Liver (tissue), 9 donors: ENCODE results near the gene LHFPL2. TPM values are rescaled to one million over a fixed set of nuclear protein-coding genes. Genes with fewer than 3 reads are reported as not detected.

Source experiments
- DNase-seq: peaks from one replicate; pipeline ENCODE4 v3.0.0-alpha.2; 2017; ENCODE audit warnings: low spot score
- H3K27ac ChIP-seq, 2 donors: one replicate each; pipeline ENCODE4 v1.7.0; 2013; ENCODE audit warnings: inconsistent platforms in 2 of 2, low read length in 2 of 2, control low read depth in 1 of 2, low read depth in 1 of 2, mild to moderate bottlenecking in 1 of 2
- H3K27me3 ChIP-seq, 4 donors: one replicate each; pipeline versions ENCODE4 v1.6.1 to v1.7.0; 2013; ENCODE audit warnings: low read length in 3 of 4, inconsistent platforms in 1 of 4, mild to moderate bottlenecking in 1 of 4, moderate library complexity in 1 of 4; ENCODE audit not compliant: control insufficient read depth in 4 of 4, insufficient read depth in 4 of 4
- H3K36me3 ChIP-seq, 4 donors: one replicate each; pipeline versions ENCODE4 v1.6.1 to v1.7.0; 2013; ENCODE audit warnings: low read length in 3 of 4, mild to moderate bottlenecking in 3 of 4, low read depth in 1 of 4, moderate library complexity in 1 of 4; ENCODE audit not compliant: control insufficient read depth in 4 of 4, insufficient read depth in 3 of 4
- H3K4me1 ChIP-seq, 4 donors: one replicate each; pipeline versions ENCODE4 v1.6.1 to v1.7.0; 2013; ENCODE audit warnings: low read length in 3 of 4, mild to moderate bottlenecking in 3 of 4, moderate library complexity in 1 of 4; ENCODE audit not compliant: control insufficient read depth in 4 of 4, insufficient read depth in 4 of 4
- H3K4me3 ChIP-seq, 3 donors: one replicate each; pipeline versions ENCODE4 v1.6.1 to v1.7.0; 2013; ENCODE audit warnings: low read length in 3 of 3, control low read depth in 1 of 3, low read depth in 1 of 3, mild to moderate bottlenecking in 1 of 3
- H3K9ac ChIP-seq, 2 donors: one replicate each; pipeline ENCODE4 v1.7.0; 2013; ENCODE audit warnings: low read length in 2 of 2, mild to moderate bottlenecking in 2 of 2, moderate library complexity in 2 of 2, control low read depth in 1 of 2, low read depth in 1 of 2
- H3K9me3 ChIP-seq, 4 donors: one replicate each; pipeline versions ENCODE4 v1.6.1 to v1.7.0; 2013; ENCODE audit warnings: low read length in 3 of 4; ENCODE audit not compliant: control insufficient read depth in 4 of 4
- FOXA1 ChIP-seq: IDR thresholded peaks from 2 replicates; pipeline ENCODE4 v1.6.1; 2016; ENCODE audit warnings: antibody characterized with exemption
- FOXA2 ChIP-seq: IDR thresholded peaks from 2 replicates; pipeline ENCODE4 v1.6.1; 2016; ENCODE audit warnings: antibody characterized with exemption
- HNF4A ChIP-seq, 2 donors: conservative IDR thresholded peaks; 2 replicates each; pipeline ENCODE4 v1.6.1; 2016; ENCODE audit warnings: antibody characterized with exemption in 2 of 2, mild to moderate bottlenecking in 2 of 2
- HNF4G ChIP-seq: IDR thresholded peaks from 2 replicates; pipeline ENCODE4 v1.6.1; 2016; ENCODE audit warnings: antibody characterized with exemption
- JUND ChIP-seq, 2 donors: IDR thresholded peaks; 2 replicates each; pipeline ENCODE4 v1.6.1; 2016; ENCODE audit warnings: antibody characterized with exemption in 2 of 2
- MAX ChIP-seq: IDR thresholded peaks from 2 replicates; pipeline ENCODE4 v1.6.1; 2016; ENCODE audit warnings: antibody characterized with exemption
- NR2F2 ChIP-seq: IDR thresholded peaks from 2 replicates; pipeline ENCODE4 v1.6.1; 2016; ENCODE audit warnings: antibody characterized with exemption
- RAD21 ChIP-seq, 2 donors: IDR thresholded peaks; 2 replicates each; pipeline ENCODE4 v1.6.1; 2016; ENCODE audit warnings: antibody characterized with exemption in 2 of 2, mild to moderate bottlenecking in 2 of 2
- RXRA ChIP-seq, 2 donors: IDR thresholded peaks; 2 replicates each; pipeline ENCODE4 v1.6.1; 2017 to 2018; ENCODE audit warnings: antibody characterized with exemption in 2 of 2, mild to moderate bottlenecking in 1 of 2
- TAF1 ChIP-seq: conservative IDR thresholded peaks from 2 replicates; pipeline ENCODE4 v1.6.1; 2016; ENCODE audit warnings: antibody characterized with exemption, mild to moderate bottlenecking
- YY1 ChIP-seq: IDR thresholded peaks from 2 replicates; pipeline ENCODE4 v1.6.1; 2016; ENCODE audit warnings: antibody characterized with exemption, mild to moderate bottlenecking
- ZBTB33 ChIP-seq: IDR thresholded peaks from 2 replicates; pipeline ENCODE4 v1.6.1; 2016; ENCODE audit warnings: antibody characterized with exemption
- WGBS: extraction: QIAGEN DNeasy Blood & Tissue Kit; methylation state at CpG from one replicate; pipeline ENCODE4 v1.1.7; 2013; 5-methylcytosine and 5-hydroxymethylcytosine counted together
- polyA plus RNA-seq, 2 donors: library from polyadenylated mRNA; stranded (reverse) in 1 of 2; unstranded in 1 of 2; fragments of 200-250 nt in 1 of 2; fragments of >200 nt in 1 of 2; fragmentation: Nextera tagmentation in 1 of 2; extraction: Ambion mirVana in 1 of 2; gene quantifications; one replicate each; pipeline versions ENCODE4 v1.2.1 to v1.2.3, GENCODE V29; 2013 to 2015
- total RNA-seq, 2 donors: library from RNA; depleted of rRNA; stranded (reverse); fragments of >200 nt; gene quantifications; one replicate each; pipeline ENCODE4 v1.2.3, GENCODE V29; 2014
- TF ChIP-seq, protein P1 (sequence below): IDR thresholded peaks from 2 replicates; pipeline ENCODE4 v1.6.1; 2016; ENCODE audit warnings: antibody characterized with exemption, mild to moderate bottlenecking
- TF ChIP-seq, protein P2 (sequence below): fragments of 150-350 bp; IDR thresholded peaks from 2 replicates; pipeline ENCODE4 v1.5.1; 2017; ENCODE audit warnings: improper control_type of control experiment, low read depth, low read length; ENCODE audit not compliant: missing input control
- TF ChIP-seq, protein P3 (sequence below): IDR thresholded peaks from 2 replicates; pipeline ENCODE4 v1.6.1; 2016; ENCODE audit warnings: antibody characterized with exemption
- donor health status: healthy.
- donor health status: healthy.
- donor health status: healthy.
- donor health status: healthy.
- donor health status: healthy.

Gene LHFPL2
- total and polyA plus RNA-seq, 4 donors: 1.6 to 9.4 (median 5.6) TPM

GRCh38 chr5:78662323-78662722 lies 13.8 kb upstream of the LHFPL2 start:
- no peak overlapping the region for H3K9ac ChIP-seq
- H3K4me1 ChIP-seq: no peaks in the 10 kb centered on the region
- no peak overlapping the region for H3K27ac ChIP-seq
- no peak overlapping the region for H3K4me3 ChIP-seq
- DNase-seq: no peak
- no peaks in the 10 kb centered on the region for H3K36me3 ChIP-seq
- H3K9me3 ChIP-seq: no peaks in the 10 kb centered on the region
- no peaks in the 10 kb centered on the region for H3K27me3 ChIP-seq
- WGBS: 91% methylated on average over 1 of the region's 1 CpG
- TF ChIP-seq, protein P1, sequence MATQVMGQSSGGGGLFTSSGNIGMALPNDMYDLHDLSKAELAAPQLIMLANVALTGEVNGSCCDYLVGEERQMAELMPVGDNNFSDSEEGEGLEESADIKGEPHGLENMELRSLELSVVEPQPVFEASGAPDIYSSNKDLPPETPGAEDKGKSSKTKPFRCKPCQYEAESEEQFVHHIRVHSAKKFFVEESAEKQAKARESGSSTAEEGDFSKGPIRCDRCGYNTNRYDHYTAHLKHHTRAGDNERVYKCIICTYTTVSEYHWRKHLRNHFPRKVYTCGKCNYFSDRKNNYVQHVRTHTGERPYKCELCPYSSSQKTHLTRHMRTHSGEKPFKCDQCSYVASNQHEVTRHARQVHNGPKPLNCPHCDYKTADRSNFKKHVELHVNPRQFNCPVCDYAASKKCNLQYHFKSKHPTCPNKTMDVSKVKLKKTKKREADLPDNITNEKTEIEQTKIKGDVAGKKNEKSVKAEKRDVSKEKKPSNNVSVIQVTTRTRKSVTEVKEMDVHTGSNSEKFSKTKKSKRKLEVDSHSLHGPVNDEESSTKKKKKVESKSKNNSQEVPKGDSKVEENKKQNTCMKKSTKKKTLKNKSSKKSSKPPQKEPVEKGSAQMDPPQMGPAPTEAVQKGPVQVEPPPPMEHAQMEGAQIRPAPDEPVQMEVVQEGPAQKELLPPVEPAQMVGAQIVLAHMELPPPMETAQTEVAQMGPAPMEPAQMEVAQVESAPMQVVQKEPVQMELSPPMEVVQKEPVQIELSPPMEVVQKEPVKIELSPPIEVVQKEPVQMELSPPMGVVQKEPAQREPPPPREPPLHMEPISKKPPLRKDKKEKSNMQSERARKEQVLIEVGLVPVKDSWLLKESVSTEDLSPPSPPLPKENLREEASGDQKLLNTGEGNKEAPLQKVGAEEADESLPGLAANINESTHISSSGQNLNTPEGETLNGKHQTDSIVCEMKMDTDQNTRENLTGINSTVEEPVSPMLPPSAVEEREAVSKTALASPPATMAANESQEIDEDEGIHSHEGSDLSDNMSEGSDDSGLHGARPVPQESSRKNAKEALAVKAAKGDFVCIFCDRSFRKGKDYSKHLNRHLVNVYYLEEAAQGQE: no peak
- no peak for TF ChIP-seq YY1
- no peak for TF ChIP-seq HNF4G
- TF ChIP-seq TAF1: no peak
- TF ChIP-seq JUND (IDR thresholded peaks at IDR 0.05): no peak
- TF ChIP-seq, protein P2, sequence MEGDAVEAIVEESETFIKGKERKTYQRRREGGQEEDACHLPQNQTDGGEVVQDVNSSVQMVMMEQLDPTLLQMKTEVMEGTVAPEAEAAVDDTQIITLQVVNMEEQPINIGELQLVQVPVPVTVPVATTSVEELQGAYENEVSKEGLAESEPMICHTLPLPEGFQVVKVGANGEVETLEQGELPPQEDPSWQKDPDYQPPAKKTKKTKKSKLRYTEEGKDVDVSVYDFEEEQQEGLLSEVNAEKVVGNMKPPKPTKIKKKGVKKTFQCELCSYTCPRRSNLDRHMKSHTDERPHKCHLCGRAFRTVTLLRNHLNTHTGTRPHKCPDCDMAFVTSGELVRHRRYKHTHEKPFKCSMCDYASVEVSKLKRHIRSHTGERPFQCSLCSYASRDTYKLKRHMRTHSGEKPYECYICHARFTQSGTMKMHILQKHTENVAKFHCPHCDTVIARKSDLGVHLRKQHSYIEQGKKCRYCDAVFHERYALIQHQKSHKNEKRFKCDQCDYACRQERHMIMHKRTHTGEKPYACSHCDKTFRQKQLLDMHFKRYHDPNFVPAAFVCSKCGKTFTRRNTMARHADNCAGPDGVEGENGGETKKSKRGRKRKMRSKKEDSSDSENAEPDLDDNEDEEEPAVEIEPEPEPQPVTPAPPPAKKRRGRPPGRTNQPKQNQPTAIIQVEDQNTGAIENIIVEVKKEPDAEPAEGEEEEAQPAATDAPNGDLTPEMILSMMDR: no peak
- TF ChIP-seq HNF4A (conservative IDR thresholded peaks at IDR 0.05): no peak
- TF ChIP-seq ZBTB33: no peak
- TF ChIP-seq FOXA1: no peak
- no peak for TF ChIP-seq MAX
- no peak for TF ChIP-seq RAD21 (IDR thresholded peaks at IDR 0.05)
- TF ChIP-seq FOXA2: no peak
- TF ChIP-seq, protein P3, sequence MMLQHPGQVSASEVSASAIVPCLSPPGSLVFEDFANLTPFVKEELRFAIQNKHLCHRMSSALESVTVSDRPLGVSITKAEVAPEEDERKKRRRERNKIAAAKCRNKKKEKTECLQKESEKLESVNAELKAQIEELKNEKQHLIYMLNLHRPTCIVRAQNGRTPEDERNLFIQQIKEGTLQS: no peak
- TF ChIP-seq NR2F2: no peak

DNA sequence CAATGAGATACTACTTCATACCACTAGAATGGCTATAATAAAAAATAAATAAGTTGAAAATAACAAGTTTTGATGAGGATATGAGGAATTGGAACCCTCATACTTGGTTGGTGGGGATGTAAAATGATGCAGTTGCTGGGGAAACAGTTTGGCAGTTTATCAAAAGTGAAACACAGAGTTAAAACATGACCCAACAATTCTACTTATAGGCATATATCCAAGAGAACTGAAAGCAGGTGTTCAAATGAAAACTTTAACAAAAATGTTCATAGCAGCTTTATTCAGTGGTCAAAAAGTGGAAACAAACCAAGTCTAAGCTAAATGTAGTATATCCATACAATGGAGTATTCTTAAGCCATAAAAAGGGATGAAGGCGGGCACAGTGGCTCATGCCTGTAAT lies 13.1 kb upstream of the LHFPL2 start:
- H3K4me1 ChIP-seq: no peaks in the 10 kb centered on the region
- 94% methylated on average over 1 of the region's 1 CpG for WGBS
- H3K36me3 ChIP-seq: no peaks in the 10 kb centered on the region
- no peak for DNase-seq
- H3K9me3 ChIP-seq: no peaks in the 10 kb centered on the region
- H3K9ac ChIP-seq: no peak overlapping the region
- TF ChIP-seq JUND (IDR thresholded peaks at IDR 0.05) (no peak), FOXA1 (no peak), RXRA (IDR thresholded peaks at IDR 0.05) (no peak), FOXA2 (no peak)
- TF ChIP-seq, protein P1: no peak
- no peak overlapping the region for H3K4me3 ChIP-seq
- no peaks in the 10 kb centered on the region for H3K27me3 ChIP-seq
- no peak overlapping the region for H3K27ac ChIP-seq
